ENCODE data around the gene ATP7B. TPM values are rescaled to one million over a fixed set of nuclear protein-coding genes. Genes with fewer than 3 reads are reported as not detected.

Gene ATP7B
- total RNA-seq, 1 donor from 2014 or later = 12.3 TPM

DNA sequence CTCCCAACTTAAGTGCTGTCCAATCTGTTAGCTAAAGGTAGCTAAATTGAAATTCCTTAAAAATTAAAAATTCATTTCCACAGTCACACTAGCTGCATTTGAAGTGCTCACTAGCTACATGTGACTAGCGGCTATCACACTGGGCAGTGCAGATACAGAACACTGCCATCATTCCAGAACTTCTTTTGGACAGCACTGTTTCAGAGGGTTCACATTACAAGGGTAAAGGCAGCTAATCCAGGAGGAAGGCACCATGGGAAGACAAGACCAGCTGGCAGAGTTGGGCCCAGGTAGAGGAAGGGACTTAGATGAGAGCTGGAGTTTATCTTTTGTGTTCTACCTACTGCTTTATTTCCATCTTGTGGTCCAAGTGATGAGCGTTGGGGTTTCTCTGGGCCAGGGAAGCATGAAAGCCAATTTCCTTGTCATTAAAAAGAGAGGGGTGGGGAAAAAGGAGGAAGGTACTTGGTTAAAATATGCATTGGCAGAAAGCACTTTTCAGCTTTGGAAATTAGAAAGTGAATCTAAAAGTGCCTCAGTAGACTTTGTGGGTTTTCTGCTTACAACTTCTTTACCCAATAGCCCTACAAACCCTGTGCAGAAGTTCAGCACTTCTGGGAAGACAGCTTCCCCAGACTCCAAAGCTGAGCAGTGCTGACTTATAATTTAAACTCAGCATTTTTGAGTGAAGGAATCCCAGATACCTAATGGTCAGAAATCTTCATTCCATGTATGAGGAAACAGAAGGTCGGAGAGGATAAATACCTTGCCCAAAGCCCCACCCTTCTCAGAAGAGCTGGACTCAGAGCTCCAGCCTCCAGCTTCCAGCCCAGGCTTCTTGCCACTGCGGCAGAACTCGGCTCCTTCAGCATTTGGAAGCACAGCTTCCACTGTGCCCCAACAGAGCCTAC is 49.5 kb downstream of the ATP7B start:
- no peak overlapping the region for H3K4me3 ChIP-seq (ENCODE audit: insufficient read depth, low read depth, low read length)
- no peaks in the 10 kb centered on the region for H3K9me3 Mint-ChIP-seq (ENCODE audit: unreplicated experiment)
- H3K9me3 ChIP-seq (ENCODE audit: insufficient read depth, low read depth, low read length) = no peaks in the 10 kb centered on the region
- H3K27me3 ChIP-seq (ENCODE audit: insufficient read depth, low read length) = no peaks in the 10 kb centered on the region
- FAIRE-seq = no peak
- H3K4me2 ChIP-seq (ENCODE audit: low read length) = no peak overlapping the region
- H2AFZ ChIP-seq (ENCODE audit: low read depth, low read length) = no peak overlapping the region
- H3K9ac ChIP-seq (ENCODE audit: low read length) = no peak overlapping the region
- no peaks in the 10 kb centered on the region for H3K79me2 ChIP-seq (ENCODE audit: insufficient read depth, low read length)
- H3K27me3 Mint-ChIP-seq (ENCODE audit: low read depth, unreplicated experiment) = peaks cover 4% of the 10 kb centered on the region
- no peak for TF ChIP-seq EZH2 (IDR thresholded peaks at IDR 0.05; ENCODE audit: insufficient read depth, low read length)
- TF ChIP-seq, protein P1, sequence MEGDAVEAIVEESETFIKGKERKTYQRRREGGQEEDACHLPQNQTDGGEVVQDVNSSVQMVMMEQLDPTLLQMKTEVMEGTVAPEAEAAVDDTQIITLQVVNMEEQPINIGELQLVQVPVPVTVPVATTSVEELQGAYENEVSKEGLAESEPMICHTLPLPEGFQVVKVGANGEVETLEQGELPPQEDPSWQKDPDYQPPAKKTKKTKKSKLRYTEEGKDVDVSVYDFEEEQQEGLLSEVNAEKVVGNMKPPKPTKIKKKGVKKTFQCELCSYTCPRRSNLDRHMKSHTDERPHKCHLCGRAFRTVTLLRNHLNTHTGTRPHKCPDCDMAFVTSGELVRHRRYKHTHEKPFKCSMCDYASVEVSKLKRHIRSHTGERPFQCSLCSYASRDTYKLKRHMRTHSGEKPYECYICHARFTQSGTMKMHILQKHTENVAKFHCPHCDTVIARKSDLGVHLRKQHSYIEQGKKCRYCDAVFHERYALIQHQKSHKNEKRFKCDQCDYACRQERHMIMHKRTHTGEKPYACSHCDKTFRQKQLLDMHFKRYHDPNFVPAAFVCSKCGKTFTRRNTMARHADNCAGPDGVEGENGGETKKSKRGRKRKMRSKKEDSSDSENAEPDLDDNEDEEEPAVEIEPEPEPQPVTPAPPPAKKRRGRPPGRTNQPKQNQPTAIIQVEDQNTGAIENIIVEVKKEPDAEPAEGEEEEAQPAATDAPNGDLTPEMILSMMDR (IDR thresholded peaks at IDR 0.05; ENCODE audit: insufficient read depth, low read depth, low read length) = no peak
- DNase-seq (ENCODE audit: low read depth) = no peak
- H4K20me1 ChIP-seq (ENCODE audit: insufficient read depth, low read length) = no peaks in the 10 kb centered on the region
- no peak overlapping the region for H3K27ac Mint-ChIP-seq (ENCODE audit: unreplicated experiment)
- no peak overlapping the region for H3K27ac ChIP-seq (ENCODE audit: low read depth, low read length)
- no peaks in the 10 kb centered on the region for H3K4me1 ChIP-seq (ENCODE audit: insufficient read depth, low read length)
- no peaks in the 10 kb centered on the region for H3K36me3 ChIP-seq (ENCODE audit: insufficient read depth, low read length)
- H3K4me1 Mint-ChIP-seq (ENCODE audit: low read depth, unreplicated experiment) = no peaks in the 10 kb centered on the region
- H3K4me3 Mint-ChIP-seq (ENCODE audit: unreplicated experiment) = no peak overlapping the region
- H3K36me3 Mint-ChIP-seq (ENCODE audit: low read depth, unreplicated experiment) = peaks cover 5% of the 10 kb centered on the region

DNA sequence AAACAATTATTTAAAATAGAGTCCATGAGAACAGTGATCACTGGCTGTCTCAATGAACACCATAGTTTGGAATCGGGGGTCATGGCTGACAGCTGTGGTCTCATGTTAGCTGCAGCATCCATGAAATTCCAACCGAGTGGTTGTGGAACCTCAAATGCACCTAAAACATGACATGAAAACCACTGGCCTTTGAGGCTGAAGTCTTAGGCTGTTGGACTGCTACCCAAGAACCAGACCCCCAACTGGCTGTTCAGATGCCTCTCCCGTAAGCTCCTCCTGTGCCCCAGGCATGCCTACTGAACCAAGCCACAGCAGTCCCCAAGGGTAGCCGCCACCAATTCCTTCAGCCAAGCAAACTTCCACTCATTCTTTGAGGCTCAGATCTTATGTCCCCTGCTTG is 50.5 kb downstream of the ATP7B start:
- Histone ChIP-seq H3K27me3 (ENCODE audit: insufficient read depth, low read length) (no peaks in the 10 kb centered on the region), H3K9ac (ENCODE audit: low read length) (no peak overlapping the region)
- FAIRE-seq = no peak

More for the DNA sequence above, 50.5 kb downstream of the ATP7B start:
- Histone ChIP-seq H3K27ac (ENCODE audit: low read depth, low read length) (no peak overlapping the region), H3K4me1 (ENCODE audit: insufficient read depth, low read length) (no peaks in the 10 kb centered on the region), H3K4me3 (ENCODE audit: insufficient read depth, low read depth, low read length) (no peak overlapping the region), H3K79me2 (ENCODE audit: insufficient read depth, low read length) (no peaks in the 10 kb centered on the region), H4K20me1 (ENCODE audit: insufficient read depth, low read length) (no peaks in the 10 kb centered on the region), H2AFZ (ENCODE audit: low read depth, low read length) (no peak overlapping the region), H3K4me2 (ENCODE audit: low read length) (no peak overlapping the region), H3K9me3 (ENCODE audit: insufficient read depth, low read depth, low read length) (no peaks in the 10 kb centered on the region), H3K36me3 (ENCODE audit: insufficient read depth, low read length) (no peaks in the 10 kb centered on the region)
- Mint-ChIP-seq H3K9me3 (ENCODE audit: unreplicated experiment) (no peaks in the 10 kb centered on the region), H3K36me3 (ENCODE audit: low read depth, unreplicated experiment) (peaks cover 5% of the 10 kb centered on the region), H3K27me3 (ENCODE audit: low read depth, unreplicated experiment) (peaks cover 4% of the 10 kb centered on the region), H3K4me3 (ENCODE audit: unreplicated experiment) (no peak overlapping the region), H3K27ac (ENCODE audit: unreplicated experiment) (no peak overlapping the region), H3K4me1 (ENCODE audit: low read depth, unreplicated experiment) (peaks cover 4% of the 10 kb centered on the region)
- no peak for DNase-seq (ENCODE audit: low read depth)
- TF ChIP-seq, protein P1 (IDR thresholded peaks at IDR 0.05; ENCODE audit: insufficient read depth, low read depth, low read length) = no peak
- no peak for TF ChIP-seq EZH2 (IDR thresholded peaks at IDR 0.05; ENCODE audit: insufficient read depth, low read length)

All from astrocyte (in vitro differentiated cells and primary cell).